HG02623 (cell line): ENCODE results near the gene DISP3.

ENCODE experiments used
- ATAC-seq: cut with Tn5 transposase; IDR thresholded peaks from one replicate; pipeline ENCODE4 v1.9.1; 2021; ENCODE audit warnings: moderate library complexity; ENCODE audit not compliant: unreplicated experiment

The DISP3 gene

GRCh38 chr1:11486231-11487009, 7.5 kb downstream of the DISP3 start:
- no peak for ATAC-seq

GRCh38 chr1:11487196-11487751, 8.3 kb downstream of the DISP3 start:
- ATAC-seq = no peak

- ATAC-seq = no peak
These were observed 9.3 kb downstream of the DISP3 start for GRCh38 chr1:11488201-11488770.

- ATAC-seq = no peak
These were observed 10.1 kb downstream of the DISP3 start for GRCh38 chr1:11488966-11489625.

- ATAC-seq = no peak
These were observed 13.3 kb downstream of the DISP3 start for GRCh38 chr1:11492235-11492634.

- ATAC-seq = no peak
These were observed 15.2 kb downstream of the DISP3 start for GRCh38 chr1:11493972-11494655.

GRCh38 chr1:11494771-11495170, 15.8 kb downstream of the DISP3 start:
- no peak for ATAC-seq

- ATAC-seq = no peak
These were observed 16.6 kb downstream of the DISP3 start for GRCh38 chr1:11495579-11495978.

GRCh38 chr1:11496551-11497080, 17.7 kb downstream of the DISP3 start:
- no peak for ATAC-seq

GRCh38 chr1:11498956-11499594, 20.1 kb downstream of the DISP3 start:
- ATAC-seq = no peak

GRCh38 chr1:11499601-11500331, 20.8 kb downstream of the DISP3 start:
- ATAC-seq = no peak

- ATAC-seq = no peak
These were observed 21.9 kb downstream of the DISP3 start for GRCh38 chr1:11500881-11501280.

- ATAC-seq = no peak
These were observed 22.5 kb downstream of the DISP3 start for GRCh38 chr1:11501491-11501897.

GRCh38 chr1:11501906-11502485, 23.0 kb downstream of the DISP3 start:
- no peak for ATAC-seq

- no peak for ATAC-seq
These were observed 23.6 kb downstream of the DISP3 start for GRCh38 chr1:11502516-11502915.

- ATAC-seq = no peak
These were observed 25.6 kb downstream of the DISP3 start for GRCh38 chr1:11504599-11504998.

GRCh38 chr1:11505591-11506538, 26.9 kb downstream of the DISP3 start:
- no peak for ATAC-seq

GRCh38 chr1:11507309-11507708, 28.4 kb downstream of the DISP3 start:
- no peak for ATAC-seq
